DOHH2 (cell line): Measurements from ENCODE around the gene MCC.

Experiments
- H3F3A ChIP-seq: fragments of 200-600 bp; sonication (generic), shearing (Covaris generic); 2 replicates; pipeline ENCODE4 v1.6.0; 2016; ENCODE audit warnings: antibody characterized with exemption, mild to moderate bottlenecking; ENCODE audit not compliant: control insufficient read depth, insufficient read depth
- H3K27ac ChIP-seq: fragments of 200-600 bp; sonication (generic); 2 replicates; pipeline ENCODE4 v1.5.1; 2014; ENCODE audit warnings: low read depth, mild to moderate bottlenecking, low read length, moderate library complexity
- H3K27me3 ChIP-seq: fragments of 200-600 bp; sonication (generic); 2 replicates; pipeline ENCODE4 v1.6.1; 2014; ENCODE audit warnings: mild to moderate bottlenecking, low read length, mixed read lengths; ENCODE audit not compliant: control insufficient read depth
- H3K36me3 ChIP-seq: fragments of 200-600 bp; sonication (generic); 2 replicates; pipeline ENCODE4 v1.6.1; 2014; ENCODE audit warnings: mild to moderate bottlenecking, low read length, moderate library complexity, mixed read lengths; ENCODE audit not compliant: control insufficient read depth
- H3K4me1 ChIP-seq: fragments of 200-600 bp; sonication (generic); 2 replicates; pipeline ENCODE4 v1.6.1; 2014; ENCODE audit warnings: mild to moderate bottlenecking, low read length, mixed read lengths; ENCODE audit not compliant: control insufficient read depth
- H3K4me2 ChIP-seq: fragments of 200-600 bp; sonication (generic); 2 replicates; pipeline ENCODE4 v1.6.0; 2014; ENCODE audit warnings: mild to moderate bottlenecking, low read length, moderate library complexity
- H3K4me3 ChIP-seq: fragments of 200-600 bp; sonication (generic); 2 replicates; pipeline ENCODE4 v1.5.1; 2014; ENCODE audit warnings: mild to moderate bottlenecking, low read length, mixed read lengths
- H3K79me2 ChIP-seq: fragments of 200-600 bp; sonication (generic); 2 replicates; pipeline ENCODE4 v1.6.1; 2014; ENCODE audit warnings: mild to moderate bottlenecking, low read length, mixed read lengths; ENCODE audit not compliant: control insufficient read depth
- H3K9me2 ChIP-seq: fragments of 200-600 bp; sonication (generic); replicated peaks from 2 replicates; pipeline ENCODE4 v1.6.1; 2014; ENCODE audit warnings: mild to moderate bottlenecking, low read length, mixed read lengths; ENCODE audit not compliant: control insufficient read depth
- H3K9me3 ChIP-seq: fragments of 200-600 bp; sonication (generic); 2 replicates; pipeline ENCODE4 v1.6.1; 2014; ENCODE audit warnings: antibody characterized with exemption, low read length, mixed read lengths; ENCODE audit not compliant: control insufficient read depth, insufficient read depth
- H4K20me1 ChIP-seq: fragments of 200-600 bp; sonication (generic); 2 replicates; pipeline ENCODE4 v1.6.0; 2014; ENCODE audit warnings: low read depth, mild to moderate bottlenecking, antibody characterized with exemption, low read length, moderate library complexity; ENCODE audit not compliant: control insufficient read depth, insufficient read depth
- CTCF ChIP-seq: fragments of 200-600 bp; sonication (generic); IDR thresholded peaks from one replicate; pipeline ENCODE4 v1.5.1; 2014; ENCODE audit warnings: antibody characterized with exemption, mild to moderate bottlenecking, low read depth, low read length; ENCODE audit not compliant: poor library complexity, severe bottlenecking
- EZH2phosphoT487 ChIP-seq: fragments of 200-600 bp; sonication (generic); IDR thresholded peaks from 2 replicates; pipeline ENCODE4 v1.6.1; 2017; ENCODE audit warnings: borderline replicate concordance, mild to moderate bottlenecking, antibody characterized with exemption, low read length, moderate library complexity, mixed read lengths

Gene MCC

GRCh38 chr5:113278976-113279375, 209.3 kb downstream of the MCC start:
- Histone ChIP-seq H3K4me2 (no peak overlapping the region), H3K36me3 (no peaks in the 10 kb centered on the region)

GRCh38 chr5:113276493-113276892, 211.8 kb downstream of the MCC start:
- Histone ChIP-seq H3K27me3 (peaks cover 5% of the 10 kb centered on the region; the same call in 1 of the 2 replicates), H3K4me1 (no peaks in the 10 kb centered on the region), H4K20me1 (no peaks in the 10 kb centered on the region), H3K79me2 (no peaks in the 10 kb centered on the region), H3K27ac (no peak overlapping the region), H3K4me2 (no peak overlapping the region), H3K36me3 (no peaks in the 10 kb centered on the region), H3K9me3 (no peaks in the 10 kb centered on the region), H3F3A (no peaks in the 10 kb centered on the region), H3K9me2 (no peaks in the 10 kb centered on the region), H3K4me3 (no peak overlapping the region)
- TF ChIP-seq EZH2phosphoT487 (no peak), CTCF (no peak)

More at GRCh38 chr5:113278976-113279375, 209.3 kb downstream of the MCC start:
- Histone ChIP-seq H3K27ac (no peak overlapping the region), H3K4me3 (no peak overlapping the region), H3K9me2 (no peaks in the 10 kb centered on the region), H4K20me1 (no peaks in the 10 kb centered on the region), H3K27me3 (peaks cover 5% of the 10 kb centered on the region; the same call in 1 of the 2 replicates), H3K9me3 (no peaks in the 10 kb centered on the region), H3F3A (no peaks in the 10 kb centered on the region), H3K4me1 (no peaks in the 10 kb centered on the region), H3K79me2 (no peaks in the 10 kb centered on the region)
- TF ChIP-seq EZH2phosphoT487, result no peak
- no peak for TF ChIP-seq CTCF

- H3K9me3 ChIP-seq, result no peaks in the 10 kb centered on the region
- no peaks in the 10 kb centered on the region for H3K4me1 ChIP-seq
- H3F3A ChIP-seq, result no peaks in the 10 kb centered on the region
- H3K27me3 ChIP-seq, result peaks cover 5% of the 10 kb centered on the region; the same call in 1 of the 2 replicates
- TF ChIP-seq CTCF, result no peak
- TF ChIP-seq EZH2phosphoT487, result no peak
- no peaks in the 10 kb centered on the region for H3K36me3 ChIP-seq
- H3K27ac ChIP-seq, result no peak overlapping the region
- H3K79me2 ChIP-seq, result no peaks in the 10 kb centered on the region
- no peaks in the 10 kb centered on the region for H3K9me2 ChIP-seq
- no peak overlapping the region for H3K4me3 ChIP-seq
- H4K20me1 ChIP-seq, result no peaks in the 10 kb centered on the region
- no peak overlapping the region for H3K4me2 ChIP-seq
Measured at GRCh38 chr5:113276001-113276400, 212.3 kb downstream of the MCC start.
